Caco-2 (cell line): ENCODE data around the gene TBL1X. TPM values are rescaled to one million over a fixed set of nuclear protein-coding genes. Genes with fewer than 3 reads are reported as not detected.

ENCODE experiments used
- BruUV-seq: library from RNA; stranded (reverse); fragments of 400-500 nt; replicated peaks from 2 replicates; lab custom pipeline; 2021; lab: Mats Ljungman, UMichigan
- CTCF ChIA-PET: fragments of 300-600 bp; sonication (Branson Sonifier 250); formaldehyde crosslinking; loops from one replicate; lab custom pipeline; 2022; ENCODE audit warnings: antibody characterized with exemption; lab: Charles Lee
- POLR2A ChIA-PET: fragments of 300-600 bp; sonication (Branson Sonifier 250); formaldehyde crosslinking; loops from one replicate; lab custom pipeline; 2022; ENCODE audit warnings: antibody characterized with exemption; lab: Charles Lee
- DNase-seq, 2 experiments: peaks; one replicate each; pipeline versions ENCODE4 v3.0.0 to v3.0.0-alpha.2; 2020 to 2022
- H3K27me3 ChIP-seq: replicated peaks from 2 replicates; pipeline ENCODE4 v1.6.0; 2011; ENCODE audit warnings: low read length; ENCODE audit not compliant: control insufficient read depth, insufficient read depth
- H3K36me3 ChIP-seq: 2 replicates; pipeline ENCODE4 v1.5.1; 2011; ENCODE audit warnings: low read length; ENCODE audit not compliant: control insufficient read depth, insufficient read depth
- H3K4me1 ChIP-seq: fragments of 250-450 bp; sonication (Bioruptor Pico); 2 replicates; pipeline ENCODE4 v1.5.1; 2020; ENCODE audit warnings: mild to moderate bottlenecking
- H3K4me3 ChIP-seq: 2 replicates; pipeline ENCODE4 v1.5.1; 2011; ENCODE audit warnings: low read depth, mild to moderate bottlenecking, control low read depth, low read length
- H3K9me3 ChIP-seq: fragments of 250-450 bp; sonication (Bioruptor Pico); 2 replicates; pipeline ENCODE4 v1.5.1; 2020; ENCODE audit warnings: mild to moderate bottlenecking, moderate library complexity
- H3K27ac Mint-ChIP-seq: one replicate; pipeline ENCODE4 v1.8.0; 2022; ENCODE audit warnings: mixed read lengths; ENCODE audit not compliant: unreplicated experiment
- H3K27me3 Mint-ChIP-seq: one replicate; pipeline ENCODE4 v1.8.0; 2022; ENCODE audit warnings: mixed read lengths; ENCODE audit not compliant: insufficient read depth, unreplicated experiment
- H3K36me3 Mint-ChIP-seq: one replicate; pipeline ENCODE4 v1.8.0; 2022; ENCODE audit warnings: mild to moderate bottlenecking, mixed read lengths; ENCODE audit not compliant: insufficient read depth, unreplicated experiment
- H3K4me1 Mint-ChIP-seq: one replicate; pipeline ENCODE4 v1.8.0; 2022; ENCODE audit warnings: low read depth, mixed read lengths; ENCODE audit not compliant: unreplicated experiment
- H3K4me3 Mint-ChIP-seq: one replicate; pipeline ENCODE4 v1.8.0; 2022; ENCODE audit warnings: mild to moderate bottlenecking, moderate library complexity, mixed read lengths; ENCODE audit not compliant: unreplicated experiment
- H3K9me3 Mint-ChIP-seq: one replicate; pipeline ENCODE4 v1.8.0; 2022; ENCODE audit warnings: mixed read lengths; ENCODE audit not compliant: unreplicated experiment
- CTCF ChIP-seq, 2 experiments: fragments of 200-600 bp in 1 of 2; IDR thresholded peaks; 1 replicate in 1 of 2; 2 replicates in 1 of 2; pipeline versions ENCODE4 v1.5.1 to v1.8.0; 2011 to 2022; ENCODE audit warnings: antibody characterized with exemption in 1 of 2, control low read depth in 1 of 2, inconsistent platforms in 1 of 2, low read depth in 1 of 2, low read length in 1 of 2, mild to moderate bottlenecking in 1 of 2, moderate library complexity in 1 of 2; ENCODE audit not compliant: insufficient read depth in 1 of 2, severe bottlenecking in 1 of 2, unreplicated experiment in 1 of 2
- intact Hi-C: fragments of 100-400 bp; cut with micrococcal nuclease; formaldehyde crosslinking; loops from one replicate; pipeline ENCODE4 v1.10.0; 2022; ENCODE audit not compliant: unreplicated experiment
- total RNA-seq: library from RNA; stranded (reverse); gene quantifications from 2 replicates; pipeline ENCODE4 v1.2.3, GENCODE V29; 2022

Gene TBL1X
- total RNA-seq, 1 experiment from 2014 or later, result 84.2 TPM

- Histone ChIP-seq H3K4me3 (no peak overlapping the region), H3K4me1 (no peaks in the 10 kb centered on the region), H3K36me3 (no peaks in the 10 kb centered on the region), H3K27me3 (no peaks in the 10 kb centered on the region), H3K9me3 (no peaks in the 10 kb centered on the region)
- Mint-ChIP-seq H3K4me1 (no peaks in the 10 kb centered on the region), H3K27ac (no peak overlapping the region), H3K36me3 (no peaks in the 10 kb centered on the region), H3K9me3 (no peaks in the 10 kb centered on the region), H3K4me3 (no peak overlapping the region), H3K27me3 (no peaks in the 10 kb centered on the region)
- POLR2A ChIA-PET, result no interaction called here
- no peak for TF ChIP-seq CTCF (IDR thresholded peaks at IDR 0.05; ENCODE audit: insufficient read depth in 1 of 2, low read depth in 1 of 2, low read length in 1 of 2, severe bottlenecking in 1 of 2, unreplicated experiment in 1 of 2)
- CTCF ChIA-PET, result no interaction called here
- intact Hi-C loops, result no loop called here
- DNase-seq, result no peak
- BruUV-seq, result no TSS peak
These were observed 177.6 kb downstream of the TBL1X start for GRCh38 chrX:9642270-9642995.

GRCh38 chrX:9643807-9644206 is 178.9 kb downstream of the TBL1X start:
- Histone ChIP-seq H3K27me3 (no peaks in the 10 kb centered on the region), H3K4me3 (no peak overlapping the region), H3K9me3 (no peaks in the 10 kb centered on the region), H3K4me1 (no peaks in the 10 kb centered on the region), H3K36me3 (no peaks in the 10 kb centered on the region)
- Mint-ChIP-seq H3K4me3 (no peak overlapping the region), H3K9me3 (no peaks in the 10 kb centered on the region), H3K36me3 (peaks cover 8% of the 10 kb centered on the region), H3K27ac (no peak overlapping the region), H3K27me3 (no peaks in the 10 kb centered on the region), H3K4me1 (no peaks in the 10 kb centered on the region)
- CTCF ChIA-PET, result no interaction called here
- no TSS peak for BruUV-seq
- POLR2A ChIA-PET, result no interaction called here
- TF ChIP-seq CTCF (IDR thresholded peaks at IDR 0.05; ENCODE audit: insufficient read depth in 1 of 2, low read depth in 1 of 2, low read length in 1 of 2, severe bottlenecking in 1 of 2, unreplicated experiment in 1 of 2), result no peak
- DNase-seq, result no peak
- intact Hi-C loops, result no loop called here

- Mint-ChIP-seq H3K27ac (no peak overlapping the region), H3K9me3 (no peaks in the 10 kb centered on the region), H3K36me3 (peaks cover 8% of the 10 kb centered on the region), H3K4me3 (no peak overlapping the region), H3K27me3 (no peaks in the 10 kb centered on the region), H3K4me1 (no peaks in the 10 kb centered on the region)
- TF ChIP-seq CTCF (IDR thresholded peaks at IDR 0.05; ENCODE audit: insufficient read depth in 1 of 2, low read depth in 1 of 2, low read length in 1 of 2, severe bottlenecking in 1 of 2, unreplicated experiment in 1 of 2), result no peak
- BruUV-seq, result no TSS peak
- ChIA-PET POLR2A (no interaction called here), CTCF (no interaction called here)
- no peaks in the 10 kb centered on the region for H3K36me3 ChIP-seq
- intact Hi-C loops, result no loop called here
- no peaks in the 10 kb centered on the region for H3K27me3 ChIP-seq
- no peak overlapping the region for H3K4me3 ChIP-seq
- DNase-seq, result no peak
- no peaks in the 10 kb centered on the region for H3K4me1 ChIP-seq
- no peaks in the 10 kb centered on the region for H3K9me3 ChIP-seq
These were observed 179.5 kb downstream of the TBL1X start for GRCh38 chrX:9644335-9644734.
